Stimulated activated CD8-positive, alpha-beta memory T cell treated with anti-CD3 and anti-CD28 coated beads, Interleukin-12 subunit alpha, Interleukin-12 subunit beta, amount 100 ng/mL, for 24 hours (primary cell): ENCODE results near the gene JAK1.

ENCODE experiments used
- DNase-seq: peaks from one replicate; pipeline ENCODE4 v3.0.0-alpha.2; 2020; ENCODE audit errors: extremely low read depth

Gene JAK1

GRCh38 chr1:64866689-64867088, 99.7 kb downstream of the JAK1 start:
- DNase-seq = no peak

GRCh38 chr1:64865105-64865757, 101.1 kb downstream of the JAK1 start:
- DNase-seq = no peak

DNA sequence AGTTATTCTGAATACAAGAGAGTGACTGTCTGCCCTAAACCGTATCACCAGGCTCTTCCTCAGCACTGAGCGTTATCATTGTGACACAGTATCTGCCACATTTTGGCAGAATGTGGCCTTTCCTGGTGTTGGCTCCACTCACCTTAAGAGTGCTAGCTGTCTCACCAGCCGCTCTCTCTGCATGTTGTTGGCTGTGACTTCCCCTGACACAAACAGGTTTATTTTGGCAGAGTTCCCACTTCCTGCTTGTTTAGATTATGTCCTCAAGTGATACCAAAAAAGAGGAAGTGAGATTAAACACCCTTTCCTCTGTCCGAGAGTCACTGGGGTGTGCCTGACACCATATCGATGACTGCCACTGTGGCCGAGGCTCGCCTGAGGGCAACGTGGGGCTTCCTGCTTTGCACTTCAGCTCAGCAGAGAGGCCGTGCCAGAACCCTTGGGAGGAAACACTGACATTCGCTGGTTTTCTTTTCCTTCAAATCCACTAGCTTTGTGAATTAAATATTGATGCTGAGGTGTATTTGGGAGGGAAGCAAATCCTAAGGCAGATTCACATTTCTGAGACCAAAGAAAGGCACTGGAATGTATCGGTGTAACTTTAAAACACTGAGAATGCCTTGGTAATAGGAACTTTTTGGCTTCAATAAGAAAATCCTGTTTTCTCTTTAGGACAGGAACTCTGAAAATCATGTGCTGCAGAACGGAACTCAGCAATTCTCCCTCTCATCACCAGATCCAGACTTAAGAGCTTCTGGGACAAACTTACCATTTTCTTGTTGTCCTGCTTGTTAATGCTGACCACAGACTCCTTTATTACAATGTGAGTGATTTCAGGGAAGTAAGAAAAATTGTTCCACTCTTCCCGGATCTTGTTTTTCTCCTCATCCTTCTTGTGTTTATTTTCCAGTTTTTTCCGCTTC, 102.1 kb downstream of the JAK1 start:
- DNase-seq = peak; percentile 1

DNA sequence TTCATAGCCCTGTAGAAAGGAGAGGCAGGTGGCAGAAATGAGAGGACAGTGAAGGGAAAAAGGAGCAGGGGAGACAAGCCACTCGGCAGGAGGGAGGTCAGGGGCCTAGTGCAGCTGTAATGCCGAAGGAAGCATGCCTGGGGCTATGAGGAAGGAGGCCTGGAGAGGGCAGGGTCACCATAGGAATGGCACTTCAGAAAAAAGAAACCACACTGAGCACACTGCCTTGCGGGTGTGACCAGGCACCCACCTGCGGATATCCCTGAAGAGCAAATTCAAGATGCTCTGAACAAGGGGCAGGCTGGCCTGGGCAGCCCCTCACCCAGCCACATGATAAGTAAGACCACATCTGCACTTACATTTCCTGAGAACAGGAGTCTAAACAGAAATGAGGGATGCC, 104.7 kb downstream of the JAK1 start:
- DNase-seq = no peak

DNA sequence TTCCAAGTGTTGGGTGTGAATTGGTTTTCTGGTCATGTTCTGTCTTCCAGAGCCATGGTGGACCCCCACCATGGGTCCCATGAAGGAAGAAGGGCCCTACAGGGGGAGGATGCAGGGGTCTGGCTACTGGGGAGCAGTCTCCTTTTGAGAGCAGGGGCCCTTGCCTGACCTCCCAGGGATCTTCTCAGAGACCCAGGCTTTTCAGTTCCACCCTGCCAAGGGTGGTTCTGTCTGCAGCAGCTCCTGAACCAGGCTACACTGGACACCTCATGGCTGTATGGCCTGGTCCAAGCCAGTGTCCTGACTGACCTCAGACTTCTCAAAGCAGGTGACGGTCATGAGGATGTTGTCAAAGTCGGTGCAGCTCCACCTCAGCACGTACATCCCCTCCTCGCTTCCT, 109.0 kb downstream of the JAK1 start:
- DNase-seq = no peak

DNA sequence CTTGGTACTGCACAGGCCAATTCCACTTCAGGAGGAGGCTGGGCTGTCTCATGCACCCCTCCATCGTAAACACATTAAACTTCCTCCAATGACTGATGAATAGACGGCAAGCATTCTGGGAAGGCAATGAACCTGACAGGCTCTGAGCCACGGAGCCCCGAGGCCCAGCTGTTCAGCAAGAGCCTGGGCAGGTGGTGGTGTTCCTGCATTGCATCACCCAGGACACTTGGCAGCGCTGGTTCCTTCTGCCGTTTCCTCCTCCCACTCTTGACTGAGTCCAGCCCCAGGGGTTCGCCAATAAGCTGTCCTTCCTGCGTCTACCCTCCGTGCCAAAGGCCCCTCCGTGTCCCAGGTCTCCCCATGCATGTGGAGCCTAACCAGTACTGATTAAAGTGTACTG, 109.8 kb downstream of the JAK1 start:
- DNase-seq = no peak

DNA sequence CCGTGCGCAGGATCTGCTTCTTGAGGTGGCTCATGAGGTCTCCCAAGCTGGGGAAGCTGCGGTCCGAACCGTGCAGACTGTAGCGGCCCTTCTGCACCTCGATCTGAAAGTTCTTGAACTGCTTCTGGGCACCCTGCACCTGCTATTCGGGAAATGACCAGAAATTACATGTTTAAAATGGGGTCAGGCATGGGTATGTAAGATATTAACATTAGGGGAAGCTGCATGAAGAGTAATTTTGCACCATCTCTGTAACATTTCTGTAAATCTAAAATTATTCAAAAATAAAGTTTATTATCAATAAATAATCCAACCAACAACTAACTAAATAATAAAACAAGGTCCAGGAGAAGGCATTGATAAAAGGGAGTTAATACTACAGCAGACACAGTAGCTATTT, 110.8 kb downstream of the JAK1 start:
- no peak for DNase-seq

GRCh38 chr1:64854674-64855073, 111.7 kb downstream of the JAK1 start:
- no peak for DNase-seq

- no peak for DNase-seq
These were observed 114.7 kb downstream of the JAK1 start for GRCh38 chr1:64851664-64852063.

- no peak for DNase-seq
These were observed 115.5 kb downstream of the JAK1 start for GRCh38 chr1:64850846-64851245.

DNA sequence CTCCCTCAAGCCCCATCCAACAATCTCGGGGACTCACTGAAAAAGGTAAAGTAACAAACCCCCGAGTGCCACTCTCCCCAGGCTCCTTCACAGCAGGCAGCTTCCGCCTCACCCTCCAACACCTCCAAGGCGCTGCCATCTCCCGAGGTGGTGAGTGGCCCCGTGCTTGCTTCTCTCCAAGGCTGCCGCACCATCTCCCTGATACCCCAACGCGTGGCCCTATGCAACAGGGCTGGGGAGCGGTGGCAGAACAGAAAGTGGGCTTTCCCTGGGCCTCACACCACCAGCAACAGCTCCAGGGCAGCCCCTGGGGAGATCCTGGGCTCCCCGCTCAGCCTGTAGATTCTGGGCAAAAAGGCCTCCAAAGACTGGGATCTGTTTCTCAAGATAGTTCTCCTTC, 116.4 kb downstream of the JAK1 start:
- DNase-seq = no peak

DNA sequence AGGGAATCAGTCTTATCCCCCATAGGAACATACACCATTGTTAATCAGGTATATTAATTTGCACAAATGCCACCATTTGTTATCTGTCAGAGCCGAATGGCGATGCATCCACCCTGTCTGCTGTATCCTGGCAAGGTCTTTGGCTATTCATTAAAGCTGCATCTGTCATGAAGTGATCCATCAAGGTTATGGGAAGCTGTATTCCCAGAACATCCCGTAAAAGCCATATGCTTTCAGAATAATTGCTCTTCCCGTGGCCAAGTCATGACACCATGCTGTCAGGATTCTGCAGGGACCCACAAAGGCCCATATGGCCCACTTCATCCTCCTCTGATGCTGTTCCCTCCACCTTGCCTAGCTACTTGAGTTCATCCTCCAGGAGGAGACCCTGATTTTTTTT, 117.5 kb downstream of the JAK1 start:
- DNase-seq = no peak

DNA sequence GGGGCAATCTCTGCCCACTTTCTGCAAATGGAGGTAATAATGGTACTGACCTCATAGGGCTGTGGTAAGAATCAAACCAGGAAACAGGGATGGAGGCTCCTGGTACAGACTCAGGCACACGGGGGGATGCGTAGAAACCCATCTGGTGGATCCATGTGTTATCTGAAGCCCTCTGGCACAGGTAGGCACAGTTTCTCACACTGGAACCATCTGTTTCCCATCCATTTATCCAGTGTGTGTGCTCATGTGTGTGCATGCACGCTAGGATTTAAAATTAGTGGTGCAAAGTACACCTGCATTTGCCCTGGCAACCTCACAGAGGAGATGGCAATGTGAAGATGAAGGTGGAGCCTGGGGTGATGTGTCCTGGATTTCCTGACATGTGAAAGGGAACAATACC, 118.2 kb downstream of the JAK1 start:
- DNase-seq = no peak

DNA sequence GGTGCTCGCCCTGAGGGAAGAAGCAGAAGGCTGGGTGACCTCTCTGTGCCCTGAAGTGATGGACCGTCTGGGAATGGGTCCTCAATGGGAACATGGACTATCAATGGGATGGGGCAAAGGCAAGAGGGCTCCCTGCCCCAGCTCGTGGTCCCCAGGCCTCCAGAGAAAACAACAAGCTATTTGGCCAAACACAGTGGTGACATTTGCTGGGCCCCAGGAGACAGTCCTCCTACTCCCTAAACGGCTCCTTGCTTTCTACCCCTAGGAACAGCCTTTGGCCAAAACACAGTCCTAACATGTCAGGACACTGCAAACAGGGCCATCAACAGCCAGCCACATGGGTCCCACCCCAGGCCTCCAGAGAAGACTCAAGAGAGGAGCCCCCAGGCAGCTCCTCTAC, 118.7 kb downstream of the JAK1 start:
- DNase-seq = no peak

DNA sequence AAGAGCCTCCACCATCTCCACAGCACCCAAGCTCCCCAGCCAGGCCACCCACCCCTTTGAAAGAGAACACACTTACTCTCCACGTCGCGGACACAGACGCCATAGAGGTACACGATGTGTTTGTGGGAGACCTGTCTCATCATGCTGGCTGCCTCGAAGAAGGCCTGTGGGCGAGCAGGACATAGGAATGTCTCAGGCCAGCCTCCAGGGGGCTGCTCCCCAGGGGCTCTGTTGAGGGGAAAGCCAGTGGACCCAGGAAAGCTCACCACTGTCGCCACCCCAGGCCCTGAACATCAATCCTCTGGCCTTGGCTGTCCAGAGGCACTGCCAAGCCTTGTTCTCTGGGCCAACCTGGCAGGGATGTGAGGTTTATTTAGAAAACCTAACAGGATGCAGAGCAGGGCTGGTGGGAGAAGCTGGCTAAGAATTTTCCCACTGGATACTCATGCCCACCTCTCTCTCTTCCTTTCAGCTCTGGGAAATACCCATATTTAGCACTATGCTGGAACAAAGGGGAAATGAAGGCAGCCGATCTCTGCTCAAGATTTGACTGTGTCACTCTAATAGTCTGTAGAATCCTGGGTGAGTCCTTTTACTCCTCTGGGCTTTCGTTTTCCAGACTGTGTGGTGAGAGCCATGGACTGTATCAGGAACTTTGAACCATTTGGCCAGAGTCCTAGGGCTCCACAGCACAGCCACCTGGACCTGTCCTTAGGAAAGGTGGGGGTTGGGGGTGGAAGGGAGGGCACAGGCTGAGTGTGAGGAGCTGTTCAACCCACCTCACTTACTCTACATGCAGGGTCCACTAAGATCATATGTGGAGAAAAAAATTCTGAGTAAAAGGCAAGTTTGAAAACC, 119.5 kb downstream of the JAK1 start:
- DNase-seq = no peak

DNA sequence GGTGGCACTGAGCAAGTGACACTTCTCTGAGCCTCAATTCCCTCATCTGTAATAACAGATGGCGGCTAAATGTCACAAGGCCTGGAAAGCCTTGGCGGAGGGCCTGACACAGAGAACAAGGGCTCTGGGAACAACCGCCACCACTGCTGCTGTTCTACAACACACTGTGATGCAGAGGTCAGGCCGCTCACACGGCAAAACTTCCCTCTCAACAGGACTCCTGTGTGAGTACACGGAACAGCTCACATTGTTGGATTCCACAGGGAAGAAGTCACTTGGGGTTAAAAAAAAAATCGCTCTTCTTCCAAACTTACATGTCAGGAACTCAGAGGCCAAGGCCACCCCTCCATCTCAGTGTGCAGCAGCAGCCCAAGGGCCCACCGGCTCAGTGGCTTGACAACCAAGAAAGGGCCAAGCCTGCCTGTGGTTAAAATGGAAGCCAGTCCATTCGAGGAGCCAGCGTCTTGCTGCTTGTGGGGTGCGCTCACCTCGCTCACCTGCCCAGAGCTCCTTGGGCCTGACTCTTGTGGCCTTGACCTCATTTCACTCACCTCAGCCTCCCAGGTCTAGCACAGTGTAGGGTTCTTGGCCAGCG, 120.4 kb downstream of the JAK1 start:
- no peak for DNase-seq

- DNase-seq = no peak
These were observed 121.7 kb downstream of the JAK1 start for GRCh38 chr1:64844609-64845008.

- DNase-seq = no peak
These were observed 122.2 kb downstream of the JAK1 start for GRCh38 chr1:64844175-64844574.

DNA sequence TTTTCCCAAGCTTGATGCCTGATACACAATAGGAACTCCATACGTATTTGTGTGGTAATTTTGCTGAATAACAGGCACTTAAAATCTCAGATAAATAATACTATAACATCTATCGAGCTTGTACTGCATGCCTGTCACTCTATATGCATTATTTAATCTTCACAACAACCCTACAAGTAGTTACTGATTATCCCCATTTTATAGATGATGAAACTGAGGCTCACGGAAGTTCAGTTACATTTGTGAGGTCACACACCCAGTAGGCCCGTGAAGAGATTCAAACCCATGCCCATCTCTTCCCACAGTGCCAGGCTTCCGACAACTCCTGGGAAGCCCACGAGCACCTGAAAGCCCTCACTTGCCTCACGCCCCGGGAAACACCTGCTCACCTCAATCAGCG, 122.7 kb downstream of the JAK1 start:
- no peak for DNase-seq

- no peak for DNase-seq
These were observed 124.1 kb downstream of the JAK1 start for GRCh38 chr1:64842224-64842623.

DNA sequence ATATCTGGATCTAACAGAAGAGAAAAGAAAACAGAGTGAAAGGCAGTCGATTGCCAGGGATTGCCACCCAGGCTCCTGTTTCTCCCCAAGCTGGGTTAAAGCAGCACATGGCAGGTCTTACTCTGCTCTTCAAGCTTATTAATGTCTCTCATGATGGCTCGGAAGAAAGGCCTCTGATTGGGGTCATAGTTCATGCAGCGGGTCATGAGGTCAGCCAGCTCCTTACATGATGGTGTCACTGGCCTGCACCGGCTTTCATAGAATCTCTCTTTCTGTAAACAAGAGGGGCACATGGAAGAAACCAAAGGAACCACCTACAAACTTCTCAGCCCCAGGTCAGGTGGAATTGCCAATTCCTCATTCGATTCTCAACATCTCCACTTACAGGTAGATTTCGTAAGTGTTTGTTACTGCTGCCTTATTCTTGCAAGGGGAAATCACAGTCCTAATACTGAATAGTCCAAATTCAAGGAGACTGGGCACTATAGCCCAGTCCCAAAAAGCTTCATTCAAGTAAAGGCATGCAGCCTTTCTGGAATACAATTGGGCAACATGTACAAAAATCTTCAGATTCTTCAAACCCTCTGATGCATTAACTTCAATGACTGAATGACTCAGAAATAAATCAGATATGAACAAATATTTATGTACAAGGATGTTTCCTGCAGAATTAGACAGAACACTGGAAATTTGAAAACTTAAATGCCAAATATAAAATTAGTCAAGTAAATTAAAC, 124.9 kb downstream of the JAK1 start:
- no peak for DNase-seq
